CD4-positive, alpha-beta memory T cell (primary cell): Measurements from ENCODE around the gene GARNL3. TPM values are rescaled to one million over a fixed set of nuclear protein-coding genes. Genes with fewer than 3 reads are reported as not detected.
A peak's percentile ranks its signal among the peaks of the same experiment; 100 is the strongest.

Experiments
- CTCF ChIA-PET: fragments of 350-600 bp; sonication (Branson Sonifier 250); formaldehyde crosslinking; loops from one replicate; lab custom pipeline; 2021; ENCODE audit warnings: inconsistent platforms; ENCODE audit not compliant: partially characterized antibody; lab: Charles Lee
- POLR2A ChIA-PET: fragments of 350-600 bp; sonication (Branson Sonifier 250); formaldehyde crosslinking; loops from one replicate; lab custom pipeline; 2021; ENCODE audit not compliant: partially characterized antibody; lab: Charles Lee
- DNase-seq, 5 donors: peaks; one replicate each; pipeline versions ENCODE4 v3.0.0 to v3.0.0-alpha.2; 2020 to 2022; ENCODE audit warnings: mixed read lengths in 1 of 5
- H3K27ac ChIP-seq: one replicate; pipeline ENCODE4 v1.7.0; 2013; ENCODE audit warnings: low read depth, low read length
- H3K27me3 ChIP-seq: 2 replicates; pipeline ENCODE4 v1.7.0; 2013; ENCODE audit warnings: mild to moderate bottlenecking, low read length, moderate library complexity; ENCODE audit not compliant: insufficient read depth
- H3K36me3 ChIP-seq: 2 replicates; pipeline ENCODE4 v1.7.0; 2013; ENCODE audit warnings: mild to moderate bottlenecking, low read length, moderate library complexity; ENCODE audit not compliant: insufficient read depth
- H3K4me1 ChIP-seq: 2 replicates; pipeline ENCODE4 v1.7.0; 2013; ENCODE audit warnings: mild to moderate bottlenecking, low read length, moderate library complexity; ENCODE audit not compliant: insufficient read depth
- H3K4me3 ChIP-seq, 2 donors: one replicate each; pipeline ENCODE4 v1.7.0; 2013; ENCODE audit warnings: low read length in 2 of 2, mild to moderate bottlenecking in 1 of 2
- H3K9me3 ChIP-seq, 2 donors: one replicate each; pipeline ENCODE4 v1.7.0; 2013; ENCODE audit warnings: low read length in 2 of 2, control low read depth in 1 of 2; ENCODE audit not compliant: control insufficient read depth in 1 of 2
- H3K27ac Mint-ChIP-seq, 7 donors: one replicate each; pipeline ENCODE4 v1.8.0; 2020 to 2021; ENCODE audit warnings: mixed read lengths in 7 of 7, mild to moderate bottlenecking in 6 of 7, inconsistent platforms in 3 of 7, moderate library complexity in 3 of 7
- H3K27me3 Mint-ChIP-seq, 2 donors: one replicate each; pipeline ENCODE4 v1.8.0; 2020 to 2021; ENCODE audit warnings: mixed read lengths in 2 of 2
- H3K36me3 Mint-ChIP-seq, 2 donors: one replicate each; pipeline ENCODE4 v1.8.0; 2020 to 2021; ENCODE audit warnings: mixed read lengths in 2 of 2, inconsistent platforms in 1 of 2, mild to moderate bottlenecking in 1 of 2
- H3K4me1 Mint-ChIP-seq, 4 donors: one replicate each; pipeline ENCODE4 v1.8.0; 2020 to 2021; ENCODE audit warnings: mixed read lengths in 4 of 4, mild to moderate bottlenecking in 1 of 4
- H3K4me3 Mint-ChIP-seq, 8 donors: one replicate each; pipeline ENCODE4 v1.8.0; 2020 to 2021; ENCODE audit warnings: mixed read lengths in 8 of 8, mild to moderate bottlenecking in 7 of 8, moderate library complexity in 6 of 8, inconsistent platforms in 3 of 8
- H3K9me3 Mint-ChIP-seq, 8 donors: one replicate each; pipeline ENCODE4 v1.8.0; 2020 to 2021; ENCODE audit warnings: mixed read lengths in 8 of 8, mild to moderate bottlenecking in 5 of 8, inconsistent platforms in 3 of 8, moderate library complexity in 1 of 8
- intact Hi-C: fragments of 100-400 bp; cut with micrococcal nuclease; formaldehyde crosslinking; loops from one replicate; pipeline ENCODE4 v1.15.1; 2023
- polyA plus RNA-seq, 2 donors: library from polyadenylated mRNA; unstranded; fragments of 300-500 nt; fragmentation: Illumina TruSeq; gene quantifications; one replicate each; pipeline ENCODE4 v1.2.3, GENCODE V29; 2021
- total RNA-seq, 2 experiments: library from RNA; stranded (reverse); gene quantifications; one replicate each; pipeline ENCODE4 v1.2.3, GENCODE V29; 2021

Gene GARNL3
- total and polyA plus RNA-seq, 4 experiments from 2014 or later: 0.41 to 6.6 (median 5.9) TPM; not detected in 1

DNA sequence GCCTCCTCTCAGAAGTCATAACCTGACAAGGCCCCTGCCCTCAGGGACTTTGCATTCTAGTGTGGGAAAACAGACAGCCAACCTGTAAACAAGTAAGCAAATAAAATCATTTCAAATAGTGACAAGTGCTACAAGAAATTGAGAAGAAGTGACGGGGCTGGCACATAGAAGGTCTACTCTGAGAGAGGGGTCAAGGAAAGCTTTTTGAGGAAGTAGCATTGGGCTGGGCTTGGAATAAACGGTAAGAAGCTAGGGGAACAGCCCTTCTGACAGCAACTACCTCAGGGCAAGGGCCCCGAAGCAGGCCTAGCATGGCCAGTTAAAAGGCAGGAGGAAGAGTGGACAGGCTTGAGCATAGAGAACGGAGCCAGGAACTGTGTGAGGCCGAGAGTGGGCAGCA lies 127.6 kb downstream of the GARNL3 start:
- Mint-ChIP-seq H3K4me3 (no peak overlapping the region), H3K27ac (no peak overlapping the region), H3K4me1 (peaks cover 17 to 31% (median 23%) of the 10 kb centered on the region in 4 donors), H3K36me3 (no peaks in the 10 kb centered on the region), H3K27me3 (peaks cover 49 to 50% of the 10 kb centered on the region in 2 donors), H3K9me3 (no peaks in the 10 kb centered on the region)
- intact Hi-C loops: no loop called here
- peaks cover 34% of the 10 kb centered on the region for H3K4me1 ChIP-seq
- H3K4me3 ChIP-seq: no peak overlapping the region
- ChIA-PET CTCF (interaction anchor here (1.3 kb wide), 1 partner anchor 11 kb away, joined by 4 read pairs; no protein-coding TSS in a partner anchor), POLR2A (no interaction called here)
- DNase-seq: no peak
- H3K9me3 ChIP-seq: no peaks in the 10 kb centered on the region
- H3K27ac ChIP-seq: no peak overlapping the region
- peaks cover 56% of the 10 kb centered on the region for H3K27me3 ChIP-seq
- no peaks in the 10 kb centered on the region for H3K36me3 ChIP-seq

DNA sequence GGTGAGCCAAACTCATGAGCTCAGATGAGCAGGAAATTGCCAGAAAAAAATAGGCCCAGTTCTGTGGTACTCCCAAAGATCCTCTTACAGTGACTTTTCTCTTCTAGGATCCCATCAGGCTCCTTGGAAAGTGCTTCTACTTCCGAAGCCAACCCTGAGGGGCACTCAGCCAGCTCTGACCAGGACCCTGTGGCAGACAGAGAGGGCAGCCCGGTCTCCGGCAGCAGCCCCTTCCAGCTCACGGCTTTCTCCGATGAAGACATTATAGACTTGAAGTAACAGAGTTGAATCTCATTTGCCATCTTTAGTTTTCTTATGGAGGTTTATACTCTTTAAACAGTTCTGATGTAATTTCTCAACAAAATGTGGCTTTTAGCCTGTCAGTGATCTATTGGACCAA lies 128.4 kb downstream of the GARNL3 start:
- Mint-ChIP-seq H3K4me3 (no peak overlapping the region), H3K4me1 (peaks cover 17 to 31% (median 23%) of the 10 kb centered on the region in 4 donors), H3K27me3 (peaks cover 49 to 50% of the 10 kb centered on the region in 2 donors), H3K36me3 (no peaks in the 10 kb centered on the region), H3K9me3 (no peaks in the 10 kb centered on the region), H3K27ac (no peak overlapping the region)
- ChIA-PET CTCF (interaction anchor here (1.3 kb wide), 1 partner anchor 12 kb away, joined by 4 read pairs; no protein-coding TSS in a partner anchor), POLR2A (interaction anchor here (1.2 kb wide), 1 partner anchor 58 kb away, joined by 4 read pairs; no protein-coding TSS in a partner anchor)
- Histone ChIP-seq H3K27ac (no peak overlapping the region), H3K36me3 (no peaks in the 10 kb centered on the region), H3K9me3 (no peaks in the 10 kb centered on the region), H3K4me3 (no peak overlapping the region), H3K4me1 (peaks cover 32% of the 10 kb centered on the region), H3K27me3 (peaks cover 57% of the 10 kb centered on the region)
- intact Hi-C loops: no loop called here
- DNase-seq: no peak

DNA sequence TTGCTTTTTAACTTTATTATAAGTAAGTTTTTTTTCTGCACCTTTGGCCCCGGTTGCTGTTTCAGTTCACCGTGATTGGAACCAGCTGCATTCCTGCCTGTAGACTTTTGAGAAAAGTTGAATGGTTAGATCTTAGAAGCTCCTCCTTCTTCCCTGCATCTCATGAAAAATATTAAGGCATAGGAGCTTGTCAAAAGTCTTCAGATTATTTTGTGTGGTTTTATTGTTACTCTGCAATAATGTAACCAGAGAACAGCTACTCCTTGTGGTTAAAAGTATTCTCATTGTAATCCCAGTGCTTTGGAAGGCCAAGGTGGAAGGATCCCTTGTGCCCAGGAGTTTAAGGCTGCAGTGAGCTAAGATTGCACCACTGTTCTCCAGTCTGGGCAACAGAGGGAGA lies 129.1 kb downstream of the GARNL3 start:
- Mint-ChIP-seq H3K4me1 (peaks cover 12 to 31% (median 21%) of the 10 kb centered on the region in 4 donors), H3K9me3 (no peaks in the 10 kb centered on the region), H3K4me3 (no peak overlapping the region), H3K27ac (no peak overlapping the region), H3K36me3 (no peaks in the 10 kb centered on the region), H3K27me3 (peaks cover 49 to 51% of the 10 kb centered on the region in 2 donors)
- intact Hi-C loops: no loop called here
- no peak for DNase-seq
- Histone ChIP-seq H3K4me1 (peaks cover 32% of the 10 kb centered on the region), H3K36me3 (no peaks in the 10 kb centered on the region), H3K9me3 (no peaks in the 10 kb centered on the region), H3K27ac (no peak overlapping the region), H3K27me3 (peaks cover 64% of the 10 kb centered on the region), H3K4me3 (no peak overlapping the region)
- ChIA-PET POLR2A (interaction anchor here (1.2 kb wide), 1 partner anchor 57 kb away, joined by 4 read pairs; no protein-coding TSS in a partner anchor), CTCF (no interaction called here)

DNA sequence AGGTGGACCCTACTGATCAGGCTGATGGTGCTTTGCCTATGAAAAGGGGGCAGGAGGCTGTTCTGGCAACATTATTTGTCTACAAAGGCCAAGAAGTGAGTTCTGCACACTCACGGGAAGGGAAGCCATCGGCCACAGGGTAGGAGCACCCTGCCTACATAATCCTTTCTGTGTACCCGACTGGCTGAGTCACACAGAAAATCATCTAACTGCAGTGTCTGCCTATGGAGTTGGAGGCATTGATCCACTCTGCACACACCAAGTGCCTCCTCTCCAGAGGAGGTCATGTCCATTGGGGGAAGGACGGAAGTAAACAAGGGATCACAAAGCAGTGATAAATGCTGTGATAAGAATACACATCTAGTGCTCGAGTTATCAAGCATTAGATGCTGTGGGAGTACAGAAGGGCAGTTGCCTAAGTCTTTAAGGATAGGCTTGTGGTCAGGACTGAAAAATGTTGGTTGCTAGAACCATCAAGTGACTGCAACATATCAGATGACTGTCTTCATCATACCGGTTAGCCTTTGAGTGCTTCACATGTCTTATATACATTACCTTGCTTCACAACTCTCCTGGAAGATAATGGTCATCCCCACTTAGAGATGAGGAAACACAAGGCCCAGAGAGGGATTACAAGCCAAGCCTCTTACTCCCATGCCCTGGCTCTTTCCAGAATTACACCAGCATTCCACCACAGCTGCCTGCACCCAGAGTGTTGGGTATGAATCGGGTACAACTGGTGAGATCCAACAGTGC lies 131.1 kb downstream of the GARNL3 start:
- no peaks in the 10 kb centered on the region for H3K36me3 Mint-ChIP-seq
- peaks cover 43 to 44% of the 10 kb centered on the region in 2 donors for H3K27me3 Mint-ChIP-seq
- H3K9me3 Mint-ChIP-seq: no peaks in the 10 kb centered on the region
- H3K9me3 ChIP-seq: no peaks in the 10 kb centered on the region
- DNase-seq: no peak
- no peaks in the 10 kb centered on the region for H3K36me3 ChIP-seq
- H3K4me1 ChIP-seq: peaks cover 19% of the 10 kb centered on the region
- peak overlapping the region in 3 of 7 donors; percentile 5 to 86 (median 60) for H3K27ac Mint-ChIP-seq
- peak overlapping the region; percentile 42 to 76 (median 62) for H3K4me3 Mint-ChIP-seq
- peaks cover 5 to 23% (median 13%) of the 10 kb centered on the region in 4 donors for H3K4me1 Mint-ChIP-seq
- H3K27me3 ChIP-seq: peaks cover 56% of the 10 kb centered on the region
- no peak overlapping the region for H3K27ac ChIP-seq
- ChIA-PET CTCF (interaction anchor here (1.6 to 1.8 kb wide), 2 partner anchors 8 to 171 kb away, joined by 6 to 7 read pairs; no protein-coding TSS in a partner anchor), POLR2A (interaction anchor here (1.4 to 1.6 kb wide), 3 partner anchors 10 to 171 kb away, joined by 4 to 19 read pairs (median 10); partner anchors contain the start of genes LRSAM1 and RPL12)
- intact Hi-C loops: loop anchor here (1.0 to 2.0 kb wide), 4 partner anchors 7 to 171 kb away; partner anchors contain the start of genes LRSAM1, RPL12 and ZNF79
- H3K4me3 ChIP-seq: no peak overlapping the region

DNA sequence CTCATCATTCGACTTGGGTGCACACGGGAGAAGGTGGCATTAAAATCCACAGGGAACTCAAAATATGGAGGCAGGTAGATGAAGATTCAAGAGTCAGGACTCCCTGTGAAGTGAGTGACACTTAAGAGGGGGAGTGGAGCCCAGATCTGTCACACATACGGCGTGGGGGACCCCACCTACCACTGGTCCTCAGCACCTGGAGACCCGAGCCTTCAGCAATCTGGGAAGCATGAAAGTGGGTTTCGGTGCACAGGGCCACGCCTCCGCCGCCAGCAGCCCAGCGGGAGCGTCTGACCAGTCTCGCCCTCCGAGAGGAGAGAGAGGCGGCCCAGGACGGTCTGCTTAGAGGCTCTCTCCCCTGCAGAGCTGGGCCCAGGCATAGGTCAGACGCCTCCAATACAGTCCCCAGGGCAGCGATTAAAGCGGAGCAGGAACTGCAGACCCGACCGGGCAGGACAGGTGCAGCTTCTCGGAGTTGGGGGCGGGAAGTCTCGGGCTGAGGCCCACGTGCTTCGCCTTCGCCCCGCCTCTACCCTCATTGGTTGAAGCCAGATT lies 131.8 kb downstream of the GARNL3 start:
- Histone ChIP-seq H3K9me3 (no peaks in the 10 kb centered on the region), H3K27me3 (peaks cover 54% of the 10 kb centered on the region), H3K4me3 (peak overlapping the region in 1 of 2 donors; percentile 45), H3K4me1 (peaks cover 19% of the 10 kb centered on the region), H3K27ac (no peak overlapping the region), H3K36me3 (no peaks in the 10 kb centered on the region)
- ChIA-PET POLR2A (interaction anchor here (0.6 to 1.7 kb wide), 10 partner anchors 8 to 581 kb away, joined by 3 to 19 read pairs (median 5); partner anchors contain the start of genes LRSAM1, RALGPS1, RPL12 and TOR2A), CTCF (interaction anchor here (1.0 to 1.8 kb wide), 8 partner anchors 9 to 182 kb away, joined by 3 to 7 read pairs (median 5); no protein-coding TSS in a partner anchor)
- intact Hi-C loops: loop anchor here (1.0 to 2.0 kb wide), 4 partner anchors 8 to 172 kb away; partner anchors contain the start of genes LRSAM1, RPL12 and ZNF79
- DNase-seq: no peak
- Mint-ChIP-seq H3K36me3 (no peaks in the 10 kb centered on the region), H3K9me3 (no peaks in the 10 kb centered on the region), H3K4me1 (peaks cover 5 to 23% (median 13%) of the 10 kb centered on the region in 4 donors), H3K4me3 (peak overlapping the region; percentile 38 to 82 (median 63)), H3K27me3 (peaks cover 44 to 46% of the 10 kb centered on the region in 2 donors), H3K27ac (peak overlapping the region in 3 of 7 donors; percentile 5 to 86 (median 60))

DNA sequence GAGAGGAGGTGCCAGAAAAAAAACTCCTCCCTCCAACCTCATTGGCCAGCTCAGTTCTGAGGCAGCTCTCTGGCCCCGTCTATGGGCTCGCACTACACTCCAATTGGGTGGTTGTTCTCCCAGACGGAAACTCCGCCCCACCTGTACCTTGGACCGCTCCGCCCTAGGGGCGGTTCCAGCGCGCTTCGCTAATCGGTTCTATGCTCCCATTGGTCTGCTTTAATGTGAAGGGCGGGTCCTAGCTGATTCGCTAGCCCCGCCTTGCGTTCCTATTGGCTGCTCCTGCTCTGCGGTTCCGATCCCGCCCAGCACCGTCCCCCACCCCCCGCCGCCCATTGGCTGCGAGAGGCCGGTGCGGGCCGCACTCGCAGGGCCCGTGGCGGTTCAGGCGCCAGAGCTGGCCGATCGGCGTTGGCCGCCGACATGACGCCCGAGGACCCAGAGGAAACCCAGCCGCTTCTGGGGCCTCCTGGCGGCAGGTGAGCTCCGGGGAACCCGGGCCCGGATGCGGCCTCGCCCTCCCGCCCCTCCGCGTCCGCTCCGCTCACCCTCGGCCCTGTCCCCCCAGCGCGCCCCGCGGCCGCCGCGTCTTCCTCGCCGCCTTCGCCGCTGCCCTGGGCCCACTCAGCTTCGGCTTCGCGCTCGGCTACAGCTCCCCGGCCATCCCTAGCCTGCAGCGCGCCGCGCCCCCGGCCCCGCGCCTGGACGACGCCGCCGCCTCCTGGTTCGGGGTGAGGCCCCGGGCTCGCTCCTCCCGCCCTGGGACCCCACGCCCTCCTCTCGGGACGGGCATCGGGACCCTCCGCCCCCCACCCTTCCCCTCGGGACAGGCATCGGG lies 132.5 kb downstream of the GARNL3 start, which contains the start of gene SLC2A8:
TSS of gene SLC2A8 (plus strand) at position 362 of the 838 bp plus-strand sequence. CDS start at position 424, 62 bp downstream.
- CTCF ChIA-PET: interaction anchor here (1.0 to 1.8 kb wide), 8 partner anchors 9 to 182 kb away, joined by 3 to 7 read pairs (median 5); no protein-coding TSS in a partner anchor
- Mint-ChIP-seq H3K9me3 (no peaks in the 10 kb centered on the region), H3K27me3 (peaks cover 43 to 44% of the 10 kb centered on the region in 2 donors), H3K36me3 (no peaks in the 10 kb centered on the region), H3K4me1 (peaks cover 5 to 23% (median 13%) of the 10 kb centered on the region in 4 donors), H3K4me3 (peak within 1 kb of the TSS; percentile 57 to 87 (median 69)), H3K27ac (peak within 1 kb of the TSS in 3 of 7 donors; percentile 13 to 86 (median 65))
- Histone ChIP-seq H3K36me3 (no peaks in the 10 kb centered on the region), H3K4me3 (peak within 1 kb of the TSS; percentile 3 to 45), H3K27ac (no peak within 1 kb of the TSS), H3K9me3 (no peaks in the 10 kb centered on the region), H3K27me3 (peaks cover 49% of the 10 kb centered on the region), H3K4me1 (peaks cover 19% of the 10 kb centered on the region)
- intact Hi-C loops: loop anchor here (1.0 to 2.0 kb wide), 5 partner anchors 9 to 183 kb away; partner anchors contain the start of genes LRSAM1, RPL12 and ZNF79
- DNase-seq: peak; percentile 90 to 97 (median 95)
- POLR2A ChIA-PET: interaction anchor here (0.6 to 1.7 kb wide), 11 partner anchors 8 to 582 kb away, joined by 3 to 19 read pairs (median 5); partner anchors contain the start of genes LRSAM1, RALGPS1, RPL12 and STXBP1
